Left colon (tissue), 2 donors: ENCODE results near the gene SPNS1. TPM values are rescaled to one million over a fixed set of nuclear protein-coding genes. Genes with fewer than 3 reads are reported as not detected.
"Not testable (repeated sequence)": the region's sequence is repeated elsewhere in the genome, so short reads cannot be mapped to it uniquely, and the experiment has no call there.

Experiments used
- ATAC-seq: fragments of 200-7000 bp; cut with Tn5 transposase; one replicate; pipeline ENCODE4 v1.9.1; 2020; ENCODE audit warnings: mild to moderate bottlenecking, moderate library complexity
- DNase-seq, 2 donors: peaks; one replicate each; pipeline ENCODE4 v3.0.0-alpha.2; 2020
- intact Hi-C, 2 donors: fragments of 100-400 bp; cut with DNase I in 1 of 2; cut with micrococcal nuclease in 1 of 2; formaldehyde crosslinking; loops; one replicate each; pipeline versions ENCODE4 v1.11.2 to v1.14.0; 2022; cut with DNase I, micrococcal nuclease
- long read RNA-seq: library from polyadenylated mRNA; unstranded; transcript quantifications from one replicate; pipeline ENCODE4 v2.0.0, GENCODE V29; 2021
- total RNA-seq, 2 donors: library from RNA; stranded (reverse); fragmentation: NEBNext Ultra II Directional; extraction: Animal tissue kit (Norgen Biotek cat#: 25700); gene quantifications; one replicate each; pipeline ENCODE4 v1.2.1, GENCODE V29; 2021
- donor health status: DM: no; HTN: no; CAD: no.
- donor health status: DM: yes; HTN: yes; CAD: no.

SPNS1 gene
- 10 to 100 TPM; 31.1 to 32.0 TPM for total RNA-seq
- long read RNA-seq, transcript SPNS1-201 (12 exons, 2,208 nt): major isoform, 25 of 83 reads
- long read RNA-seq, partial matches to known transcripts: 35 of 83 reads
- long read RNA-seq, other reads (novel, unspliced or antisense): 18 of 83 reads

- DNase-seq: peak; percentile 98
- intact Hi-C loops: no loop called here
- peak; percentile 96 for ATAC-seq
These were observed at the start of gene SPNS1 for GRCh38 chr16:28974437-28975157. Gene SPNS1 (plus strand): TSS chr16:28974778. CDS start chr16:28975152, 374 bp downstream.

- intact Hi-C loops: no loop called here
- DNase-seq (peak; percentile 81), ATAC-seq (peak; percentile 49)
These were observed 49.0 kb upstream of the SPNS1 start for GRCh38 chr16:28925386-28926228.

- ATAC-seq, intact Hi-C loops, DNase-seq: not testable (repeated sequence)
These were observed 48.3 kb upstream of the SPNS1 start for GRCh38 chr16:28926284-28926683.

- DNase-seq (no peak), ATAC-seq (no peak)
- intact Hi-C loops: no loop called here
These were observed 46.8 kb upstream of the SPNS1 start for GRCh38 chr16:28927815-28928214.

GRCh38 chr16:28930203-28930602 is 44.4 kb upstream of the SPNS1 start:
- DNase-seq: no peak
- intact Hi-C loops: no loop called here
- ATAC-seq: no peak

GRCh38 chr16:28930652-28931051 is 43.9 kb upstream of the SPNS1 start:
- DNase-seq: peak in 1 of 2 donors; percentile 20
- intact Hi-C loops: no loop called here
- ATAC-seq: no peak

- no peak for ATAC-seq
- peak in 1 of 2 donors; percentile 11 for DNase-seq
- intact Hi-C loops: no loop called here
These were observed 42.8 kb upstream of the SPNS1 start, which contains the start of gene CD19 for GRCh38 chr16:28931801-28932225. Gene CD19 (plus strand): TSS chr16:28931971. CDS start chr16:28932001, 30 bp downstream.

GRCh38 chr16:28932339-28933141 is 42.0 kb upstream of the SPNS1 start:
- intact Hi-C loops: no loop called here
- DNase-seq (no peak), ATAC-seq (no peak)

- ATAC-seq: no peak
- intact Hi-C loops: no loop called here
These were observed 41.4 kb upstream of the SPNS1 start for GRCh38 chr16:28933171-28933570.

GRCh38 chr16:28935346-28935745 is 39.2 kb upstream of the SPNS1 start:
- DNase-seq: no peak
- no peak for ATAC-seq
- intact Hi-C loops: no loop called here

More at GRCh38 chr16:28933171-28933570, 41.4 kb upstream of the SPNS1 start:
- no peak for DNase-seq

GRCh38 chr16:28935924-28936783 is 38.4 kb upstream of the SPNS1 start:
- DNase-seq (peak; percentile 88 to 92), ATAC-seq (peak; percentile 99)
- intact Hi-C loops: no loop called here

GRCh38 chr16:28936784-28937155 is 37.8 kb upstream of the SPNS1 start:
- ATAC-seq: no peak
- intact Hi-C loops: no loop called here
- DNase-seq: no peak

- ATAC-seq: no peak
These were observed 37.2 kb upstream of the SPNS1 start for GRCh38 chr16:28937222-28937876.

GRCh38 chr16:28938721-28939120 is 35.9 kb upstream of the SPNS1 start:
- DNase-seq (no peak), ATAC-seq (no peak)
- intact Hi-C loops: no loop called here

More at GRCh38 chr16:28937222-28937876, 37.2 kb upstream of the SPNS1 start:
- intact Hi-C loops: no loop called here
- no peak for DNase-seq

- ATAC-seq, intact Hi-C loops, DNase-seq: not testable (repeated sequence)
These were observed 34.8 kb upstream of the SPNS1 start for GRCh38 chr16:28939825-28940224.

- DNase-seq (no peak), ATAC-seq (no peak)
- intact Hi-C loops: no loop called here
These were observed 31.3 kb upstream of the SPNS1 start for GRCh38 chr16:28943281-28943680.

- ATAC-seq (no peak), DNase-seq (no peak)
- intact Hi-C loops: no loop called here
These were observed 27.9 kb upstream of the SPNS1 start for GRCh38 chr16:28946681-28947080.
